D721Med (cell line): Measurements from ENCODE around the gene EHBP1L1.

Source experiments
- DNase-seq: peaks from one replicate; pipeline ENCODE4 v3.0.0; 2011; ENCODE audit warnings: low spot score; ENCODE audit not compliant: insufficient read length
- FAIRE-seq: peaks from 2 replicates; lab custom pipeline; 2011; peaks lifted over from hg19 to GRCh38; lab: Jason Lieb, UNC
- CTCF ChIP-seq: IDR thresholded peaks from 2 replicates; pipeline ENCODE4 v1.5.1; 2012; ENCODE audit warnings: mild to moderate bottlenecking, control low read depth; ENCODE audit not compliant: insufficient read depth; ENCODE audit errors: missing control alignments

The EHBP1L1 gene

GRCh38 chr11:65576232-65576866 is 496 bp downstream of the EHBP1L1 start:
- no peak for TF ChIP-seq CTCF
- DNase-seq: no peak
- FAIRE-seq: no peak

- TF ChIP-seq CTCF: no peak
- FAIRE-seq (no peak), DNase-seq (no peak)
These were observed 1.3 kb downstream of the EHBP1L1 start for GRCh38 chr11:65576867-65577755.

GRCh38 chr11:65577756-65578109 is 1.9 kb downstream of the EHBP1L1 start:
- FAIRE-seq (no peak), DNase-seq (no peak)
- no peak for TF ChIP-seq CTCF

GRCh38 chr11:65578134-65578533 is 2.3 kb downstream of the EHBP1L1 start:
- FAIRE-seq: no peak
- no peak for DNase-seq
- no peak for TF ChIP-seq CTCF

GRCh38 chr11:65578667-65579066 is 2.8 kb downstream of the EHBP1L1 start:
- TF ChIP-seq CTCF: no peak
- DNase-seq: no peak
- FAIRE-seq: no peak

GRCh38 chr11:65579291-65579690 is 3.4 kb downstream of the EHBP1L1 start:
- TF ChIP-seq CTCF: no peak
- no peak for FAIRE-seq
- no peak for DNase-seq
